ENCODE results near the gene SLC4A1AP. TPM values are rescaled to one million over a fixed set of nuclear protein-coding genes. Genes with fewer than 3 reads are reported as not detected.

SLC4A1AP gene
- total RNA-seq: 10 to 100 TPM; 27.6 to 33.0 TPM

GRCh38 chr2:27663285-27664153 lies at the start of gene SLC4A1AP, which contains the start of gene SUPT7L:
TSS of gene SLC4A1AP (plus strand) at chr2:27663889. CDS start at chr2:27663915, 26 bp downstream.
TSS of gene SUPT7L (minus strand) at chr2:27663614. CDS start at chr2:27662192, 1,422 bp downstream.

GRCh38 chr2:27628767-27629709 lies 34.7 kb upstream of the SLC4A1AP start, which contains the start of the genes CCDC121 and GPN1:
TSS of gene CCDC121 (minus strand) at chr2:27629012. CDS start at chr2:27627799, 1,213 bp downstream.
TSS of gene GPN1 (plus strand) at chr2:27629050. CDS start at chr2:27629059, 9 bp downstream.

Small RNAs within 50 kb of the gene (small RNA-seq; reads per million reads assigned to genes)
- 0 reads per million in 2 donors for gene RF00340

Other genes starting within 250 kb of the SLC4A1AP start
- 10 to 100 TPM; 89.9 to 95.3 TPM for gene NRBP1, start 235.3 kb upstream of the SLC4A1AP start, total RNA-seq
- not detected for gene KRTCAP3, start 221.5 kb upstream of the SLC4A1AP start, total RNA-seq
- 10 to 100 TPM; 16.0 to 22.4 TPM for gene IFT172, start 174.1 kb upstream of the SLC4A1AP start, total RNA-seq
- 1 to 10 TPM in 1 of 2 donors, under 1 TPM in 1; 0.33 to 2.1 TPM for gene FNDC4, start 168.7 kb upstream of the SLC4A1AP start, total RNA-seq
- gene GCKR, start 167.1 kb upstream of the SLC4A1AP start, total RNA-seq: not detected
- 10 to 100 TPM; 17.6 to 26.0 TPM for gene ZNF512, start 80.8 kb upstream of the SLC4A1AP start, total RNA-seq
- gene CCDC121, start 34.9 kb upstream of the SLC4A1AP start, total RNA-seq: 1 to 10 TPM; 1.3 to 2.1 TPM
- gene GPN1, start 34.8 kb upstream of the SLC4A1AP start, total RNA-seq: 10 to 100 TPM; 25.1 to 38.6 TPM
- 10 to 100 TPM; 35.0 to 44.7 TPM for gene SUPT7L, start 275 bp upstream of the SLC4A1AP start, total RNA-seq
- 10 to 100 TPM; 49.9 to 64.6 TPM for gene MRPL33, start 107.8 kb downstream of the SLC4A1AP start, total RNA-seq
- gene RBKS, start 226.5 kb downstream of the SLC4A1AP start, total RNA-seq: 1 to 10 TPM; 1.4 to 2.0 TPM
- gene BABAM2, start 226.8 kb downstream of the SLC4A1AP start, total RNA-seq: 10 to 100 TPM; 31.3 to 49.2 TPM